ENCODE results near the gene PSME3IP1. TPM values are rescaled to one million over a fixed set of nuclear protein-coding genes. Genes with fewer than 3 reads are reported as not detected.

Gene PSME3IP1
- total RNA-seq, 1 donor from 2014 or later: 79.8 TPM

DNA sequence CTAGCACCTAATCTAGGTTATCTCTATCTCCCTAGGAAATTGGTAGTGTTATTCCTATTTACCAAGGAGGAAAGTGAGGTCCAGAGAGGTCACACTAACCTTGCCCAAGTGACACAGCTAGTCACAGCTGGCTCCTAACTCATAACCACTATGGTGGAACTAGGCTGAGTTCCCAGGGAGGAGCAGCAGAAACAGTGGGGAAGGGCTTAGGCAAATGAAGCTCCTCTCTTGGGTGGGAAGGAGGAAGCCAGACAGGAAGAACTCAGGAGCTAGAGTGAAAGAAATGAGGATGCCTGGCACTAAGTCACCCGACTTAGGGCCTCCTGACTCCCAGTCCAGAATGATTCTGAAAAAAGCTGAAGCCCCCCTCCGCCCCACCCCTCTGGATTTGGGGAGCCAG, 34.5 kb downstream of the PSME3IP1 start:
- intact Hi-C loops (cut with DNase I): no loop called here
- TF ChIP-seq CTCF (IDR thresholded peaks at IDR 0.05): no peak
- H3K4me3 ChIP-seq: no peak overlapping the region
- H3K9me3 ChIP-seq: no peaks in the 10 kb centered on the region
- DNase-seq: no peak
- peaks cover 47% of the 10 kb centered on the region for H3K36me3 ChIP-seq
- peaks cover 45% of the 10 kb centered on the region for H3K4me1 ChIP-seq
- peak overlapping the region; percentile 36 for H3K27ac ChIP-seq
- ATAC-seq: no peak
- no peaks in the 10 kb centered on the region for H3K27me3 ChIP-seq (ENCODE audit: low read depth)

- H3K4me3 ChIP-seq: no peak overlapping the region
- H3K27me3 ChIP-seq (ENCODE audit: low read depth): no peaks in the 10 kb centered on the region
- no peak for TF ChIP-seq CTCF (IDR thresholded peaks at IDR 0.05)
- ATAC-seq (no peak), DNase-seq (no peak)
- H3K36me3 ChIP-seq: peaks cover 42% of the 10 kb centered on the region
- peak overlapping the region; percentile 36 for H3K27ac ChIP-seq
- H3K9me3 ChIP-seq: no peaks in the 10 kb centered on the region
- peaks cover 45% of the 10 kb centered on the region for H3K4me1 ChIP-seq
- intact Hi-C loops (cut with DNase I): no loop called here
Measured at GRCh38 chr16:57150682-57151330, 35.0 kb downstream of the PSME3IP1 start.

DNA sequence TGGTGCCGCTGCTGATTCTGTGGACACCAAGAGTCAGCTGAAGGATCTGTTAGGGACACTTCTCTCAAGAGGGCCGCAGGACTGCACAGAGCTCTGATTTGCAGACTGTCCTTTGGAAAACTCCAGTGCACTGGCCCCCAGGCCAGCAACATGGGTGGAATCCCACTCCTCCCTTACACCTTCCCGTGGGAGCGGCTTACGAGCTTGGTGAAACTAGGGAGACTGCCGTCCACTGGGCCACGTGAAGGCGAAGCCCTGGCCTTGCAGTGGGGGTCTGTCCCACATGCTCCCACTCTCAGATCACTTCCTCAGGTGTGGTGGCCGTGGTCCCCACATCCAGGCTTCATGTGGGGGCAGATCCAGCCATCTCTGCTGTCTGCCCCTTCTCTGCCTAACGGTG, 36.4 kb downstream of the PSME3IP1 start:
- Histone ChIP-seq H3K4me3 (no peak overlapping the region), H3K27ac (peak overlapping the region; percentile 72), H3K4me1 (peaks cover 57% of the 10 kb centered on the region), H3K36me3 (peaks cover 28% of the 10 kb centered on the region), H3K27me3 (ENCODE audit: low read depth) (no peaks in the 10 kb centered on the region), H3K9me3 (no peaks in the 10 kb centered on the region)
- DNase-seq: no peak
- intact Hi-C loops (cut with DNase I): no loop called here
- no peak for ATAC-seq
- TF ChIP-seq CTCF (IDR thresholded peaks at IDR 0.05): no peak

DNA sequence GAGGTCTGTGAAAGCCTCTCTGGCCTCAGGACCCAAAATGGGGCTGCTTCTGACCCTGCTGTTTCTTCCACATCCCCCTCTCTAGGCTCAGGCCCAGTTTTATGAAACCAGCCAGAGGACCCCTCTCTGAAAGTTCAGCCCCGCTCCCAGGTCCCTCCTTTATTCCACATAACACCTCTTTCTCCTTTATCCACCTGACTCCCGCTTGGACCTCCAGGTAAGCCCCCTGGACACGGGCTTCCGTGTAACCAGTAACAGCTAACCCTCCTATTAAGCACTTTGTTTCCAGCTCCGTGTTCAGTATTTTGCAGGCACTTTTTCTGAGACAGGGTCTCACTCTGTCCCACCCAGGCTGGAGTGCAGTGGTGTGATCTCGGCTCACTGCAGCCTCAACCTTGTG, 37.4 kb downstream of the PSME3IP1 start:
- no peak for DNase-seq
- no peak overlapping the region for H3K4me3 ChIP-seq
- no peak for TF ChIP-seq CTCF (IDR thresholded peaks at IDR 0.05)
- H3K4me1 ChIP-seq: peaks cover 66% of the 10 kb centered on the region
- peak overlapping the region; percentile 72 for H3K27ac ChIP-seq
- peaks cover 19% of the 10 kb centered on the region for H3K36me3 ChIP-seq
- H3K27me3 ChIP-seq (ENCODE audit: low read depth): no peaks in the 10 kb centered on the region
- no peak for ATAC-seq
- no peaks in the 10 kb centered on the region for H3K9me3 ChIP-seq
- intact Hi-C loops (cut with DNase I): no loop called here

DNA sequence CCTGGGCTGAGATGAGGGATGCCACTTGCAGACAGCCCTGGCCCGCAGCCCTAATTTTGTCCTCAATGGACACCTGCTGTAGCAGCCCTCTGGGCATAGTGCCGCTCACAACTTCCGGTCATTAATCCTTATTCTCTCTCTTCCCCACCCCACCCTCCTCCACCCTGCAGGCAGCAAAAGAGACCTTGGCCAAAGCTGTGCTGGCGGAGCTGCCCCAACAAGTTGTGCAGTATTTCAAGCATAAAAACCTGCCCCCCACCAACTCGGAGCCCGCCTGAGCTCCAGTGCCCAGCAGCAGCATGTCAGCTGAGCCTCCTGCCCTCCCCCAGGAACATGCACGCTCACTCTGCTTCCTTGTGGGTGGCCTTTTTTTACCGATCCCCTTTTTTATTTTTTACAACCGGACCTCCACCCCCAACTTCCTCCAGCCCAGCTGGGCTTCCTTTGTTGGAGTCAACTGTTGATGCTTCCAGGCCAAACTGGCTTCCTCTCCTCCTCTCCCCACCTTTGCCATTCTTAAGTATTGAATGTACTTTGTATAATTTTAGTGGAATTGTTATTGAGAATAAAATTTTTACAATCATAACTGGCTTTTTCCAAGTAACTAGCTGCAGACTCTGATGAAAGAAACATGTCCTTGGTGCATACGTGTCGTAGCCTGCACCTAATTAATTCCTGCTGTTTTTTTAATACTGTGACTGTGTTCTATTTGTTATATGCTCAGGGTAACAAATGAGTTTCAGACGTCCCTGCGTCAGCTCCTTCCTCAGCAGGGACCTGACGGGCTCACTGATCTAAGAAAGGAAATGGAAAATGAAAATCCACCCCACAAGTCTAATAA, 38.2 kb downstream of the PSME3IP1 start:
- DNase-seq (no peak), ATAC-seq (no peak)
- Histone ChIP-seq H3K27me3 (ENCODE audit: low read depth) (no peaks in the 10 kb centered on the region), H3K9me3 (no peaks in the 10 kb centered on the region), H3K4me1 (peaks cover 75% of the 10 kb centered on the region), H3K4me3 (no peak overlapping the region), H3K36me3 (peaks cover 14% of the 10 kb centered on the region), H3K27ac (peak overlapping the region; percentile 72)
- TF ChIP-seq CTCF (IDR thresholded peaks at IDR 0.05): no peak
- intact Hi-C loops (cut with DNase I): no loop called here

Data from lower lobe of right lung (tissue), 2 donors.